ENCODE measurements around the gene FABP7. TPM values are rescaled to one million over a fixed set of nuclear protein-coding genes. Genes with fewer than 3 reads are reported as not detected.

FABP7 gene
- total RNA-seq, 1 experiment from 2014 or later: not detected

GRCh38 chr6:122825163-122825562, 45.6 kb downstream of the FABP7 start:
- no TSS peak for BruUV-seq (replicated peaks)
- Histone ChIP-seq H3K79me2 (ENCODE audit: insufficient read depth, low read length) (no peaks in the 10 kb centered on the region), H3K9ac (ENCODE audit: low read length) (no peak overlapping the region), H3K27me3 (ENCODE audit: insufficient read depth, low read length) (no peaks in the 10 kb centered on the region), H4K20me1 (ENCODE audit: insufficient read depth) (no peaks in the 10 kb centered on the region), H3K4me3 (replicated peaks in 1 of 2; ENCODE audit: low read depth in 1 of 2, low read length in 2 of 2) (no peak overlapping the region), H3K9me2 (ENCODE audit: insufficient read depth) (no peaks in the 10 kb centered on the region), H3K27ac (ENCODE audit: low read depth, low read length) (no peak overlapping the region), H3K9me3 (ENCODE audit: control insufficient read depth in 1 of 2, insufficient read depth in 1 of 2, low read depth in 1 of 2, low read length in 2 of 2) (no peaks in the 10 kb centered on the region), H3K36me3 (ENCODE audit: control insufficient read depth in 1 of 2, insufficient read depth in 2 of 2, low read length in 2 of 2) (no peaks in the 10 kb centered on the region), H3K4me2 (ENCODE audit: low read length) (no peak overlapping the region), H2AFZ (ENCODE audit: low read depth, low read length, poor library complexity, severe bottlenecking) (no peak overlapping the region), H3K4me1 (ENCODE audit: control insufficient read depth in 1 of 2, insufficient read depth in 2 of 2, low read length in 2 of 2) (no peaks in the 10 kb centered on the region)
- ChIA-PET RAD21 (ENCODE audit: low non-redundant PET in 1 of 2, low total read pairs in 2 of 2, uncharacterized antibody in 2 of 2, unreplicated experiment in 2 of 2) (no interaction called here), CTCF (no interaction called here), POLR2A (no interaction called here)
- DNase-seq (ENCODE audit: low read depth, low spot score) (no peak), ATAC-seq (no peak)
- no peak for TF ChIP-seq EZH2phosphoT487 (IDR thresholded peaks at IDR 0.05; ENCODE audit: borderline replicate concordance)
- TF ChIP-seq FOSL1 (IDR thresholded peaks at IDR 0.05; ENCODE audit: low read depth): no peak
- no peak for TF ChIP-seq REST (IDR thresholded peaks at IDR 0.05; ENCODE audit: low read depth)
- TF ChIP-seq ZFX (IDR thresholded peaks at IDR 0.05): no peak
- no peak for TF ChIP-seq JUND (IDR thresholded peaks at IDR 0.05)
- TF ChIP-seq SIN3A (IDR thresholded peaks at IDR 0.05; ENCODE audit: low read depth): no peak
- TF ChIP-seq POLR2AphosphoS5 (IDR thresholded peaks at IDR 0.05; ENCODE audit: low read depth, low read length): no peak
- TF ChIP-seq YY1 (IDR thresholded peaks at IDR 0.05; ENCODE audit: extremely low read depth, insufficient replicate concordance, low read depth, low read length): no peak
- TF ChIP-seq ATF3 (IDR thresholded peaks at IDR 0.05): no peak
- no peak for TF ChIP-seq CTCF (IDR thresholded peaks at IDR 0.05 in 2 of 3, conservative IDR thresholded peaks at IDR 0.05 in 1 of 3; ENCODE audit: borderline replicate concordance in 1 of 3, insufficient read depth in 1 of 3, low read depth in 2 of 3, low read length in 2 of 3)
- TF ChIP-seq EGR1 (IDR thresholded peaks at IDR 0.05; ENCODE audit: low read depth): no peak
- no peak for TF ChIP-seq MAX (IDR thresholded peaks at IDR 0.05)
- no peak for TF ChIP-seq RAD21 (IDR thresholded peaks at IDR 0.05; ENCODE audit: low read depth)
- TF ChIP-seq ZBTB33 (IDR thresholded peaks at IDR 0.05; ENCODE audit: extremely low read depth, insufficient replicate concordance, low read length): no peak
- TF ChIP-seq CBX3 (IDR thresholded peaks at IDR 0.05; ENCODE audit: low read depth): no peak
- TF ChIP-seq SP1 (IDR thresholded peaks at IDR 0.05; ENCODE audit: low read depth): no peak
- TF ChIP-seq ELF1 (IDR thresholded peaks at IDR 0.05; ENCODE audit: borderline replicate concordance, low read depth): no peak
- intact Hi-C loops (cut with micrococcal nuclease): no loop called here
